Ishikawa (cell line): ENCODE measurements around the gene HSPA14.

Experiments
- CEBPB ChIP-seq: IDR thresholded peaks from 2 replicates; pipeline ENCODE4 v1.6.1; 2012
- CREB1 ChIP-seq: IDR thresholded peaks from 2 replicates; pipeline ENCODE4 v1.6.1; 2012; ENCODE audit warnings: low read depth
- EGR1 ChIP-seq: IDR thresholded peaks from 2 replicates; pipeline ENCODE4 v1.6.1; 2012
- EP300 ChIP-seq: IDR thresholded peaks from 2 replicates; pipeline ENCODE4 v1.6.1; 2012; ENCODE audit warnings: borderline replicate concordance
- NFIC ChIP-seq: IDR thresholded peaks from 2 replicates; pipeline ENCODE4 v1.6.1; 2012
- RAD21 ChIP-seq: IDR thresholded peaks from 2 replicates; pipeline ENCODE4 v1.6.1; 2012; ENCODE audit warnings: low read depth
- TAF1 ChIP-seq: IDR thresholded peaks from 2 replicates; pipeline ENCODE4 v1.6.1; 2012; ENCODE audit warnings: low read depth, mild to moderate bottlenecking
- TCF12 ChIP-seq: IDR thresholded peaks from 2 replicates; pipeline ENCODE4 v1.6.1; 2012; ENCODE audit warnings: low read depth
- TEAD4 ChIP-seq: IDR thresholded peaks from 2 replicates; pipeline ENCODE4 v1.6.1; 2012
- YY1 ChIP-seq: IDR thresholded peaks from 2 replicates; pipeline ENCODE4 v1.6.1; 2012; ENCODE audit warnings: low read depth
- ZBTB7A ChIP-seq: IDR thresholded peaks from 2 replicates; pipeline ENCODE4 v1.6.1; 2012; ENCODE audit warnings: low read depth
- TF ChIP-seq, protein P1 (sequence below): IDR thresholded peaks from 2 replicates; pipeline ENCODE4 v1.6.1; 2012
- TF ChIP-seq, protein P2 (sequence below): IDR thresholded peaks from 2 replicates; pipeline ENCODE4 v1.6.1; 2012; ENCODE audit warnings: low read depth, mild to moderate bottlenecking
- TF ChIP-seq, protein P3 (sequence below): IDR thresholded peaks from 2 replicates; pipeline ENCODE4 v1.6.1; 2012

HSPA14 gene

DNA sequence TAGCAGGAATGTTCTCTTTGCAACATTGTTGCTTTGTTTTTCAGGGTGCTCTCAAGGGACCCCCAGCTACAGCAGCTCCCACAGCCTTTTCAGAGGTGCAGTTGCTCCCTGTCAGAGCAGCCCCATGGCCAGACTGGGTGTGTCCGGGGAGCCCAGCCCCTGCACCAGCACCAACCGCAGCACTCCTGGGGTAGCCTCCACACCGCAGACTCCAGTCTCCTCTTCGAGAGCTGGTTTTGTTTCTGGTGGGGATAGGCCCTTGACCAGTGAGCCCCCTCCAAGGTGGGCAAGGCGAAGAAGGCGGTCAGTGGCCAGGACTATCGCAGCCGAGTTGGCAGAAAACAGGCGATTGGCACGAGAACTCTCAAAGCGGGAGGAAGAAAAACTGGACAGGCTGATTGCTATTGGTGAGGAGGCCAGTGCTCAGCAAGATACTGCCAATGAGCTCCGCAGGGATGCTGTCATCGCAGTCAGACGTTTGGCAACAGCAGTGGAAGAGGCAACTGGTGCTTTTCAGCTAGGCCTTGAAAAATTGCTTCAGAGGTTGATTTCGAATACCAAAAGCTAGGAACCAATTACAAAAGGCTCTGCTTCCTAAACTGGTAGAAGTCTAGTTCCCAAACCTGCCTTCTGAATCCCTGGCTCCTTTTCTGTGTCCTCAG is 5.4 kb downstream of the HSPA14 start:
- TF ChIP-seq EGR1, result no peak
- TF ChIP-seq ZBTB7A, result no peak
- TF ChIP-seq, protein P1, sequence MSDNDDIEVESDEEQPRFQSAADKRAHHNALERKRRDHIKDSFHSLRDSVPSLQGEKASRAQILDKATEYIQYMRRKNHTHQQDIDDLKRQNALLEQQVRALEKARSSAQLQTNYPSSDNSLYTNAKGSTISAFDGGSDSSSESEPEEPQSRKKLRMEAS, result no peak
- TF ChIP-seq, protein P2, sequence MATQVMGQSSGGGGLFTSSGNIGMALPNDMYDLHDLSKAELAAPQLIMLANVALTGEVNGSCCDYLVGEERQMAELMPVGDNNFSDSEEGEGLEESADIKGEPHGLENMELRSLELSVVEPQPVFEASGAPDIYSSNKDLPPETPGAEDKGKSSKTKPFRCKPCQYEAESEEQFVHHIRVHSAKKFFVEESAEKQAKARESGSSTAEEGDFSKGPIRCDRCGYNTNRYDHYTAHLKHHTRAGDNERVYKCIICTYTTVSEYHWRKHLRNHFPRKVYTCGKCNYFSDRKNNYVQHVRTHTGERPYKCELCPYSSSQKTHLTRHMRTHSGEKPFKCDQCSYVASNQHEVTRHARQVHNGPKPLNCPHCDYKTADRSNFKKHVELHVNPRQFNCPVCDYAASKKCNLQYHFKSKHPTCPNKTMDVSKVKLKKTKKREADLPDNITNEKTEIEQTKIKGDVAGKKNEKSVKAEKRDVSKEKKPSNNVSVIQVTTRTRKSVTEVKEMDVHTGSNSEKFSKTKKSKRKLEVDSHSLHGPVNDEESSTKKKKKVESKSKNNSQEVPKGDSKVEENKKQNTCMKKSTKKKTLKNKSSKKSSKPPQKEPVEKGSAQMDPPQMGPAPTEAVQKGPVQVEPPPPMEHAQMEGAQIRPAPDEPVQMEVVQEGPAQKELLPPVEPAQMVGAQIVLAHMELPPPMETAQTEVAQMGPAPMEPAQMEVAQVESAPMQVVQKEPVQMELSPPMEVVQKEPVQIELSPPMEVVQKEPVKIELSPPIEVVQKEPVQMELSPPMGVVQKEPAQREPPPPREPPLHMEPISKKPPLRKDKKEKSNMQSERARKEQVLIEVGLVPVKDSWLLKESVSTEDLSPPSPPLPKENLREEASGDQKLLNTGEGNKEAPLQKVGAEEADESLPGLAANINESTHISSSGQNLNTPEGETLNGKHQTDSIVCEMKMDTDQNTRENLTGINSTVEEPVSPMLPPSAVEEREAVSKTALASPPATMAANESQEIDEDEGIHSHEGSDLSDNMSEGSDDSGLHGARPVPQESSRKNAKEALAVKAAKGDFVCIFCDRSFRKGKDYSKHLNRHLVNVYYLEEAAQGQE, result no peak
- no peak for TF ChIP-seq EP300
- no peak for TF ChIP-seq CREB1
- TF ChIP-seq TAF1, result no peak

DNA sequence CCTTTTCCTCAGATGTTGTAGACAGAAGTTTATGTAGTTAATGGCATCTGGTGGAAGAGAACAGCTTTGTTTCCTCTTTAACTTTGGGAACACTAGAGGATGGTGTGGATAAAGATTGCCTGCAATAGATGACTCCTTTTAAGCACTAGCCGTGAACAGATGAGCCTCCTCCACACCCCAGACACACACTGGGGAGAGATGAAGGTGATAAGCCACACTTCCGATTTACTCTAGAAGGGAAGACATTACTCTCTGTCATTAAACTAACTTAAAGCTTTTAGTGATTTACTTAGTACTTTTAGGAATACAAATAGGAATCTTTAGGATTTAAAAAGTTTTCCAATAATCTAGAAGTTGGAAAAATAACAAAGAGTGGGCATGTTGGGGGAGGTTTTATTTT is 6.8 kb downstream of the HSPA14 start:
- TF ChIP-seq CEBPB (no peak), TAF1 (no peak), CREB1 (no peak), EP300 (no peak), ZBTB7A (no peak), EGR1 (no peak), TEAD4 (no peak)
- TF ChIP-seq, protein P3, sequence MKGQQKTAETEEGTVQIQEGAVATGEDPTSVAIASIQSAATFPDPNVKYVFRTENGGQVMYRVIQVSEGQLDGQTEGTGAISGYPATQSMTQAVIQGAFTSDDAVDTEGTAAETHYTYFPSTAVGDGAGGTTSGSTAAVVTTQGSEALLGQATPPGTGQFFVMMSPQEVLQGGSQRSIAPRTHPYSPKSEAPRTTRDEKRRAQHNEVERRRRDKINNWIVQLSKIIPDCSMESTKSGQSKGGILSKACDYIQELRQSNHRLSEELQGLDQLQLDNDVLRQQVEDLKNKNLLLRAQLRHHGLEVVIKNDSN, result no peak
- TF ChIP-seq, protein P1, result no peak
- TF ChIP-seq, protein P2, result no peak

DNA sequence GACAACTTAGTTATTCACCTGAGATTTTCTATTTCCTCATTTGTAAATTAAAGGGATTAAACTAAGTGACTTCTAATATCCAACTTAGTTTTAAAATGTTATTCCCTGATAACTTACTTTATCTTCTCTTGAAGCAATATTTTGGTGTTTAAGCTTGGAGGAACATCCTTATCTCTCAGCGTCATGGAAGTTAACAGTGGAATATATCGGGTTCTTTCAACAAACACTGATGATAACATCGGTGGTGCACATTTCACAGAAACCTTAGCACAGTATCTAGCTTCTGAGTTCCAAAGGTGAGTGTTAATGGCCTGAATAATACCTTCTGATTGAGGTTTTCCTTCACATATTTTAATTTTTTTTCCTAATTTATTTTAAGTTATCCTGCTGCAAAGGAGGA is 14.1 kb downstream of the HSPA14 start:
- TF ChIP-seq, protein P1, result no peak
- TF ChIP-seq YY1 (no peak), EGR1 (no peak), EP300 (no peak), TEAD4 (no peak), NFIC (no peak), RAD21 (no peak), TCF12 (no peak), TAF1 (no peak)
- TF ChIP-seq, protein P3, result no peak
- TF ChIP-seq, protein P2, result no peak

DNA sequence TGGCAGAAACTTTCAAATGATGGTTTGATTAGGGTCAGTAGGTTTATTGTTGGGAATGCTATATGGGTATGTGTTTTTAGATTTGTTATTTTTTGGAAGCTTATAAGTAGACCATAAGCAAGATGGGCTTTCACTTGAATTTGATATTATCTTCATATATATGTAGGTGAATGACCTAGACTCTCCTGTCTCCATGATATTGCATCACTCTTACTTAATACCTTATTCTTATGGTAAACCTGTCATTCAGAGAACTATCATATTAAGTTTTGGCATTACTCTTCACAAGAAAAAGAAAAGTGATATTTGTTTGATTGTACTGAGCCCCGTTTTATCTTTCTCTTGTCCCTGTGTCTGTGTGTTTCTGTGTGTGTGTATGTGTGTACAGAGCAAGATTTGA is 17.3 kb downstream of the HSPA14 start:
- TF ChIP-seq YY1 (no peak), TCF12 (no peak), ZBTB7A (no peak), TAF1 (no peak), RAD21 (no peak)
- TF ChIP-seq, protein P1, result no peak
- TF ChIP-seq, protein P3, result no peak
